ENCODE results near the gene NLGN2.

Gene NLGN2

DNA sequence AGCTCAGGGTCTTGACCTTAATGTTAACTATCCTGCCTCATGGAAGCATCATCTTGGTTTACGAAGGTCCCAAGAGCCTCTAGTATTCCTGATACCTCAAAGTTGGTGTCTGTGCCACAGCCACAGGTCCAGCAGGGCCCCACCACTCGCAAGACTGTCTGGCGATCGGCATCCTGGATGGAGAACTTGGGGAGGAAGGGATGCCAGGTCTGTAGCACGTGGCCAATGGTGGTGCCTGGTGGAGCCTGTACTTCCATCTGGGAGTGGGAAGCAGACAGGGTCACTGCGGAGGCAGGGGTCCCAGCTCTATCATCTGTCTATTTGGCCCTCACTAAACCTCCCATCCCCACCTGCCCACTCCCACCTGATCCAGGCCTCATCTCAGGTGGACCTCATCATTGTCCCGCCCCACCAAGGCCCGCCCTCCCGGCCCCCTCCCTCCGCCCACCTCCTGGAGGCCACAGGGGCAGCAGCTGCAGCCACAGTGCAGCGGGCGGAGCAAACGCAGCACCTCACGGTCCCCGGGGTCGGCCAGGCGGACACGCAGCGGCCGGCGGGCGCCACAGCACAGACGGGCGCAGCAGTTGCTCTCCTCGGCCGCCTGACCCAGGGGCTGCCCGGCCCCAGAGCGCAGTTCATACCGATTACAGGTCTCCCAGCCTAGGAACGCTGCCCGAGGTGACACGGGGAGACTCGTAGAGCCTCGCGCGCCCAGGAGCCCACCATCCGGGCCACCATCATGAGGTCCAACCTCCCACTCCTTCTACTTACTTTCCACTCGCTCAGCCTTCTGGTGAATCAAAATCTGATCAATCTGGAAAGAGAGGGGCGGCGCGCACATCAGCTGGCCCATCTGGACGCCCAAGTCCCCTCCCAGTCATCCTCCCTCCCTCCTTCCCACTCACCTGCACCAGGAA lies 14.7 kb upstream of the NLGN2 start:
- DNase-seq = no peak

DNA sequence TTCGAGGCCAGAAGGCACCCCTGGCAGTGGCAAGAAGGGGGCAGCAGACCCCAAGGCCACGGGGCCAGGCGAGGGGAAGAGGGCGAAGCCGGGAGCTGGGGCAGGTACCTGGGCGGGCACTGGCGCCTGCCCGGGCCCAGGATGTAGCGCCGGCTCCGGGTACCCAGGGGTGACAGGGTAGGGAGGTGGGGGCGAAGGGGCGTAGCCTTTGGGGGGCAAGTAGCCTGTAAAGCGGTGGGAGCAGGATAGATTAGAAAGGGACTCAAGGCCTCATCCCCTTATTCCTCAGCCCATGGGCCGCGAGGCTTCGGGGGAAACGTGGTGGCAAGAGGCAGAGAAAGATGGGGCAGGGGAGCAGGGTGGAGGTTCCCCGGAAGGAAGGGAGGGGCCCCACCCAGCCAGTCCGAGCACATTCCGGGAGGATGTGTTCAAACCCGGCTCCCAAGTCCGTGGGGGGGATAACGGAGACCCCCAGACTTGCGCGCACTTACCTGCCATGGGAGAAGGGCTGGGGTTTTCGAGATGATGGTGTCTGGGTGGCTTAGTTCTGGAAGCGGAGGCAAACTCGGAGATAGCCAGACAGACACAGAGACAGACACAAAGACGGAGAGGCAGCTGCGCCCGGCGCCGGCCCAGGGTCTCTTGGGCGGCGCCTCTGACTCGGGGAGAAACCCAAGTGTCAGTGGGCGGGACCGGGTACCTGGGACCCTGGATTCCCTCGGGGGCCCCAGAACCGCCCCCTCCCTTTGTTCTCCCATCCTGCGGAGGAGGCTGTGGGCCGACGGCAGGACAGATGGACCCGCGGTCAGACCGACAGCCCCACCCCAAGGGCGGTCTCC lies 13.8 kb upstream of the NLGN2 start:
- DNase-seq = no peak

DNA sequence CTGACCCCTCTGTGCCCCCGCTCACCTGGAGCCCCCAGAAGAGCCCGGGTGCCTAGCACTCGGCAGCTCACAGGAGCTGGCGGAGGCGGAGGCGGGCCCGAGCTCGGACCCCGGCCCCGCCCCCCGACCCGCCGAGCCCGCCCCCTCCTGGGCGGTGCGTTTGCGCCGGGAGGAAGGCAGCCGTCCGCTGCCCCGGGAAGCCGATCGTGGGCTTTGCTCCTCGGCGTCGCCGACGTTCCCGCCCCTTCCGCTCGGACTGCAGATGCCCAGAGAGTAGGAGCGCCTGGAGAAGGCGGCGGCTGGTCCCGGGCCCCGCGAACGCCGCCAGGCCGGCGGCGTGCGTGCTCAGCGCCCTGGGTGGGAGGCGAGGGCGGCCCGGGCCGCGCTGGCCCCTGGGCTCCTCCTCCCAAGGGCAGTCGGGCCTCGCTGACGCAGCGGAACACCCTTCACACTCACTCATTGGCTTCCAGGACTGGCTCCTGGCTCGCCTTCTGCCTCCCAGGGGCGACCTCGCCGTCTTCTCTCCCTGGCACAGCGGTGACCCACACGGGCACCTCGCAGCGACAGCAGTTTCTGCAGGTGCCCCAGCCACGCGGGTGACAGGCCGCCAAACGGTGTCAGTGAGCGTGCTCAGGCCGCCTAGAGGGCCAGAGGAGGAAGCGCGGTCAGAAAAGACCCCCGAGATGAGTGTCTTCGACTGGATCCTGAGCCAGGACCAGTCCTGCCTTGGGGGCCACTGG lies 13.0 kb upstream of the NLGN2 start, which contains the start of gene PLSCR3:
TSS of gene PLSCR3 (minus strand) at position 74 of the 740 bp plus-strand sequence. CDS start 415 bp downstream, outside the sequence.
- DNase-seq = peak; percentile 56 to 71

DNA sequence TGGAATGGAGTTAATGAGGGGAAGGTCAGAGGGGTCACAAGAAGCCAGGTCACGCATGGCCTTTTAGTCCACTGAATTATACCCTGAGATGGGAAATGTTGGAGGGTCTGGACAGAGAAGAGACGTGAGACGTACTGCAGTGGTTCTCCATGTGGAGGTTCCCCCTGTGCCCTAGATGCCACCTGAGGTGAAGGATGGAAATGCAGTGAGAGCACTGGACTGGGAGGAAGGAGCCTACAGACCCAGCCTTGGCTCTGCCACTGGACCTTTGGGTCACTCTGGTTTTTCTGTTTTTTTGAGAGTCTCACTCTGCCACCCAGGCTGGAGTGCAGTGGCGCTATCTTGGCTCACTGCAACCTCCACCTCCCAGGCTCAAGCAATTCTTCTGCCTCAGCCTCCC lies 11.5 kb upstream of the NLGN2 start:
- no peak for DNase-seq

DNA sequence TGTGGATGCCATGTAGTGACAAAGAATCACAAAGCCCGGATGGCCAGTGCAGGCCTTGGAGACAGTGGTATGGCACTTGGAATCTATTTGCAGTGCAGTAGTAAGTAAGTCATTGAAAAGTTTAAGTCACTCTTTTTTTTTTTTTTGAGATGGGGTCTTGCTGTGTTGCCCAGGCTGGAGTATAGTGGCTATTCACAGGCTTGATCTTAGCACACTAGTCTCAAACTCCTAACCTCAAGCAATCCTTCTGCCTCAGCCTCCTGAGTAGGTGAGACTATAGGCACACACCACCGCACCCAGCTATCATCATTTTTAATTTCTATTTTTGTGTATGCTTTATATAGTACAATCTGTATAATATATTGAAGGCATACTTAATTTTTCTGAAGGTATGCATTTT lies 9.0 kb upstream of the NLGN2 start:
- DNase-seq = no peak

DNA sequence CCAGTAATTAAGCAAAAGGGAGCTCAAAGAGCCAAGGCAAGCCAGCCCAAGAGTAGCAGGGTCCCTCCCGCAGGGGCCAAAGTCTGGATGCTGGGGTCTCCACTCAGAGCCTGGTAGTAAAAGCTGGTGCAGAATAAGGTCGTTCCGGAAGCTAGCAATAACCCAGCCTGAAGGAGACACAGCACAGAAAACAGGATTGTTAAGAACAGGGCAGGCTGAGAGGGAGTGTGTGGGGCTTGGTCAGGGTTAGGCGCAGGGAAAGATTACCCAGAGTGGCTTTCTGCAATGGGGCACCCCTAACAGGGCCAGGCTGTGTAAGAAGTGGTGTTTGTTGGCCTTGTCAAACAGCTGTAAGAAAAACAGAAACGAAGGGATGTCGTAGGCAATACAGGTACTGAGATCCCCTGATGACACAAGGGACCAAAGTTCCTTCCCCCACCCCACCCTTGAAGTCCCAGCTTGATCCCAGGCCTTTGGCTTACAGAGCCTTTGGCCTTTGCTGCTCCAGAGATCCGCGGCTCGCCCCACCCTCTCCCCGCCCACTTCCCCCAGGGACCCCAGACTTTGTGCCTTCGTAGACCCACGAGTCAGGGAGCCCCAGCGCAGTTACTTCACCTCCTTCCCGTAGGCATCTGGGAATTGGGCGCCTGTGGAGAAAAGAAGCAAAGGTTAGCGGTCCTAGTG lies 4.5 kb upstream of the NLGN2 start:
- DNase-seq = no peak

DNA sequence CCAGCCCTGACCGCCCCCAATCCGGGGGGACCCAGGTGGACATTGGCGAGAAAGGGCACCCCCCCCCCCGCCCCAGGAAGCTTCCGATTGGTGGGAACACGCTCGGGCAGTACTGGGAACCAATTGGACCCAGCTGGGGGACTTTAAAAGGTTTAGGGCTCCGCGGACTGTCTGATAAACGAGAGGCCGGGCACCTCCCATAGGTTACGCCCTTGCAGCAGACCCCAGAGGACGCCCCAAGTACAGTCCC lies 4.0 kb upstream of the NLGN2 start:
- no peak for DNase-seq

DNA sequence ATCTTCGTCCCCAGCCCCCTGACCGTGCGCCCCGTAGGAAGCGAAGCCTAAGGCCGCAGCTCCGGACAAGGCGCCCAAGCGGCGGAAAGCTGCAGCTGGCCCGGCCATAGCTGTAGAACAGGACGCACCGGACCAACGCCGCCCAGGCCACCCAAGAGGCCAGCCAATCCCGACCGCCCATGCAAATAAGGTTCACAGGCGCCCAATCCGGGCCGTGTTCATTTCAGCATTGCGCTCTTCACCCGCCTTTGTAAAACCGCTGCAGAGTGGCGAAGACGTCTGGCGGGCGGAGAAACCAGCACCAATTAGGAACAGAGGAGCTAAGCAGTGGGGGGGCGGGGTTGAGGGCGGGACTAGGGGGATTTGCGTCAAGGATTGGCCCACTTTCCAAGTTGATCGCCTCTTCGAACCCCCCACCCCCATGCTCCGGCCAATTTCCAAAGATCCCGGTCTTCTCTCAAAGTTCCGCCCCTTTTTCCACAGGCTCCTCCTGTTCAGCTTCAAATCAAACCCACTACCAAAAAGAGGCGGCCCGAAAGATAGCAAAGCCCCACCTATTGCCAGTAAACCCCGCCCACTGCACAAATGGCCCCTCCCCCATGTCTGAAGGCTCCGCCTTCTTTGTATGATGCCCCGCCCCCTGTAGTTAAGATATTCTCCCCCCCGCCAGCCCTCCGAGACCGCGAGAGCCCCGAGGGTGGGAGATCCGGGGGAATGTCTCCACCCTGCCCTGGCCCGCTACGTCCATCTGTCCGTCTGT lies 3.5 kb upstream of the NLGN2 start, which contains the start of gene TMEM256:
TSS of gene TMEM256 (minus strand) at position 121 of the 760 bp plus-strand sequence. CDS start at position 108, 13 bp downstream.
- DNase-seq = peak; percentile 95 to 96

DNA sequence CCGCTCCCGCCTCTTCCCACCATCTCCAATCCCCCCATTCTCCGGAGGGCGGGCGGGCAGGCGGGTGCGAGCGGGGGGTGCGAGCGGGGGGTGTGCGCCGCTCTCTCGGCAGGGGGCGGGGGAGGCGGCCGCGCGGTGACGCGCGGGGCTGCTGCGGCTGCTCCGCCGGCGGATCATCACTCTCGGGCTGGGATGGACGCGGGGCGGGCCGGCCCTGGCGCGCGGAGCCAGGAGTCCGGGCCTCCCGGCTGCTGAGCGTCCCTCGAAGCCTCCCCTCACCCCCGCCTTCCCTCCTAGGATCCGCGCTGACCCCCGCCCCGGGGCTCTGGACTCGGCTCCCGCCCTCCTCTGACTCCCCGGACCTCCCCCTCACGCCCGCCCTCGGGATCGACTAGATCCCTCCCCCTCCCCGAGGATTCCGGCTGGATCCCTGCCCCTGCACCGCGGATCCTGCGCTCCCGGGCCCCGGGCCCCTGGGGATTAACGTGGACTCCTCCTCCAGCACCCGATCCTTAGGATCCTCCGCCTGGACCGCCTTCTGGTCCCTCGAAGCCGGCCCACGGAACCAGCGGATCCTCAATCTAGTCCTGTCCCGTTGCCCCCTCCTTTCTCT lies 2.8 kb upstream of the NLGN2 start:
- DNase-seq = no peak

DNA sequence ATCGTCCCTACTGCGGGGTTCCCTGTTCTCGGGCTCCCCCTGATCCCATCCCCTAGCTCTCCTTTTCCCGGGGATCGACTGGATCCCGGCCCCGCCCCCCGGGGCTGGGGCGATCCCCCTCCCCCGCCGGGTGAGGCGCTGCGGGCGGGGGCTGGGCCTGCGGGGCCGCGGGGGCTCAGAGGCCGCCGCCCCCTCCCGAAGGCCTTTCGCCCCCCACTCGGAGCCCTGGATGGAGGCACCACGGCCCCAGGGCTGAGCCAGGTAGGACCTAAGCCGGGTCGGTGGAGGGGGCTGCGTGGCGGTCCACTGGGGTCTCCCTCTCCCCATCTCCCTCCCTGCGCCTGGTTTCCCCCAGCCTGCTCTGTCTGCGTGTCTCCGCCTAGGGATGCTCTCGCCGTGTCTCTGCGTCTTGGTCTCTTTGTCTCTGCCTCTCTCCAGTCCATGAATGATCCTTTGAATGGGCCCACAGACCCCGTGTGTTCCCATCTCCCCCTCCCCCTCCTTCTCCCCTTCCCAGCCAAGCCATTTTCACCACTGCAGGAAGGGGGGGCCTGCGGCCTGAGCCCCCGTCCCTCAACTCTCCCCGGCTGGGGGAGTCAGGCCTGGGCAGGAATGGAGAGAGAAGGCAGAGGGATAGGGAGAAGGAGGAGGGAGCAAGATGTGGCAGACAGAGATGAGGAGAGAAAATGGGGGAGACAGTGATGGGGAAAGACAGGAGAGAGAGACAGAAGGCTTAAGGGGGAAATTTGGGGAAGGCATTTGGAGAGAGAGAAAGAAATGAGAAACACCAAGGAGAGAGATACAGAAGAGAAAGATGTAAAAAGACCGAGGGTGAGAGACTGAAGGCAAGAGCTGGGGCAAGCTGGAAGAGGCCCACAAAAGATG lies 2.1 kb upstream of the NLGN2 start:
- DNase-seq = no peak

DNA sequence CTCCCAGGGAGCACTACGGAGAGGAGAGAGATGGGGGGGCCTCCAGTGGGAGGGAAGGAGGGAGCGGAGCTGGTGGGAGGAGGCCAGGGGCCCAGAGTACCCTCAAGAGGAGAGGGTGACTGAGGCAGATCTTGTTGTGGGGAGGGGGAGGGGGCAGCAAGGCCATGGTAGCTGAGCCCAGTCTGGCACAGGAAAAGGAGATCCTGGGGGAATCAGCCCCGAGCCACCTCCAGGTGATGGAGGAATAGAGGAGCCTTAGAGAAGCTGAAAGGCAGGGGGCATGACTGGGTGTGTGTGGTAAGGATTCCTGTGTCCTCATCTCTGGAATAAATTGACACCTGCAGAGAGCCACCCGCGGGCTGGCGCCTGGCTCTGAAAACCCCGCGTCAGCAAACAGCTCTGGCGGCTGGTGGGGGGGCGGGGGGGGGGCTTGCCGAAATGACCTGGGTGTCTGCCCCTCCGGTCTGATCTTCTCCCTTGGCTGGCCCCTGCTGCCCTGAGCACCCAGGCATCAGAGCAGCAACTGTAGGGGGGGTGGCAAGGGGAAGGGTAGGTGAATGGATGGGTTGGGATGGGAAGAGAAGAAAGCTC lies 1.3 kb upstream of the NLGN2 start:
- DNase-seq = no peak

DNA sequence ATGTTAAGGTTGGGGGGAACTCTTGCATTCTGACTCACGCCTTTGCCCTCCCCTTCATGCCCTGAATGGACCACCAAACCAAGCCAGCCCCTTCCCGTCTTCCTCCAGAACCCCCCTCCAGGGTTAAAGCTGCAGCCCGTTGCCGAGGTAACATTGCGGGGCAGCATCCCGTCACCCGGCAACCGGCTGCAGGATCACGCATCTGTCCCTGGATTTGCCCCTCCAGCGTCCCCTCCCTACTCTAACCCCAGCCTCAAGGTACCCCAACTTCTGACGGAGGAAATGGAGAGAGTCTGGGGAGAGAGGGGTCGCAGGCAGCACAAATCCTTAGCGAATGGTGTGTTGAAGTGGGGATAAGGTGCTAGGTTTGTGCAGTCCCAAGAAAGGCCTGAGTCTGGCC lies 563 bp upstream of the NLGN2 start:
- no peak for DNase-seq

DNA sequence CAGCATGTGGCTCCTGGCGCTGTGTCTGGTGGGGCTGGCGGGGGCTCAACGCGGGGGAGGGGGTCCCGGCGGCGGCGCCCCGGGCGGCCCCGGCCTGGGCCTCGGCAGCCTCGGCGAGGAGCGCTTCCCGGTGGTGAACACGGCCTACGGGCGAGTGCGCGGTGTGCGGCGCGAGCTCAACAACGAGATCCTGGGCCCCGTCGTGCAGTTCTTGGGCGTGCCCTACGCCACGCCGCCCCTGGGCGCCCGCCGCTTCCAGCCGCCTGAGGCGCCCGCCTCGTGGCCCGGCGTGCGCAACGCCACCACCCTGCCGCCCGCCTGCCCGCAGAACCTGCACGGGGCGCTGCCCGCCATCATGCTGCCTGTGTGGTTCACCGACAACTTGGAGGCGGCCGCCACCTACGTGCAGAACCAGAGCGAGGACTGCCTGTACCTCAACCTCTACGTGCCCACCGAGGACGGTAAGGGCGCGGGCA lies 645 bp downstream of the NLGN2 start:
- no peak for DNase-seq

DNA sequence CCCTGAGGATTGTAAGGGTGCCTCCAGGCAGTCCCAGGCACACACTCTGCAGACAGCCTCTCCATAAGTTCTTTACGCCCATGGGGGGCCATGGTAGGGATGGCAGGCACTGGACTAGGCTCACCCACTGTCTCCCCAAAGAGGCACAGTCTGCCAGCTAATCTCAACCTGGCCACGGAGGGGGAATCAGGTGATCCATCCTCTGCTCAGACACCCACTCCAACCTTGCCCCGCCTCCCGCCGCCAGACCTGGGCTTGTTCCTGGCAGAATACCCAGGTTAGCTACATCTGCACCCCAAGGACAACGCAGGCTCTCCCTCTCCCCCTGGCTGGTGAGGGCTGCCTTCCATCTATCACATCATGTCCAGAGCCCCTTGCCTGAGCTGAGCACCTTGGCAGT lies 1.2 kb downstream of the NLGN2 start:
- DNase-seq = no peak

DNA sequence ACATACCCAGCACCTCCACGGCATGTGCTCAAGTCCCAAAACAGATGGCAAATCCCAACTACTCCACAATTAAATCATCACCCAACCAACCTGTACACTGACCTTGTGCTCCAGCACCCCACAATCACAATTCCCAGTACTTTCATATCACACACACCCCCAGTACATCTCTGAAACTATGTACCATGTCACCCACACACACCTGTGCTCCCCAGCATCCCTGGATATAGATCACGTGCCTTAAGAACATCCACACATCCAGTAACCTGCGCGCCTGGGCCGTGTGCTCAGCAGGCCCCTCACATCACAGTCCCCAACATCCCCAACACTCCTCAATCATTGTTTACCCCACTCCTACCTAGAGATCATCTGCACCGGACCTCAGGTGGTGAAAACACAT lies 2.1 kb downstream of the NLGN2 start:
- DNase-seq = no peak

DNA sequence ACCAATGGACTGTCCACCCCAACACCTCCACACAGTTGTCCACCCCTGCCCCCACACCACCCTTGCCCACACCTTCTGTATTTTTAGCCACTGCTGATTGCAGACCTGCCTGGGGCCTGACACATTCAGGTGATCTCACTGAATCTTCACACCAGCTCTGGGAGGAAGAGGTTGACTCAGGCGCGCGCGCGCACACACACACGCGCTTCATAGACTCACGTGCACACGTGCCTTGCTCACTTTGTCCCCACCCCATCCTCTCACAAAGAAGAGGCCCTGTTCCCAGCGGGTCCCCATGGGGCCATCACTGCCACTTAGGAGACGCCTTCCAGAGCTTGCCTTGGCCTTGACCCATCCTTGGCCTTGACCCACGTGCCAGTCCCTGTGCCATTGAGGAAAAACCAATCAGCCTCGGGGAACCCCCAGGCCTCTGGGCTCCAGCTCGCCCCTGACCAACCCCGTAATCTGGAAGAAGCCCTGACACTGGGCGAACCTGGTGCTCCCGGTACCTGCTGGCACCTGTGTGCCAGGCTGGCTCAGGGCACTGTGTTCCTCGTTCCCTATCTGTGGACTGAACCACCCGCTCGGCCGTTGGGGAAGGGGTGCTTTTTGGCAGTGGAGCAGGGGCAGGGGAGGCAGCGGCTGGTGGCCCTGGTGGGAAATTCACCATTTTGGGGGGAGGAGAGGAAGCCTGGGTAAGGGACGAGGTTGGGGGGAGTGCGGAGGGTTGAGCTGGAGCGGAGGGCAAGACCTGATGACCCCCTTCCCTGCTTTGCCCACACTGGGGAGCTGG lies 3.2 kb downstream of the NLGN2 start:
- DNase-seq = no peak

DNA sequence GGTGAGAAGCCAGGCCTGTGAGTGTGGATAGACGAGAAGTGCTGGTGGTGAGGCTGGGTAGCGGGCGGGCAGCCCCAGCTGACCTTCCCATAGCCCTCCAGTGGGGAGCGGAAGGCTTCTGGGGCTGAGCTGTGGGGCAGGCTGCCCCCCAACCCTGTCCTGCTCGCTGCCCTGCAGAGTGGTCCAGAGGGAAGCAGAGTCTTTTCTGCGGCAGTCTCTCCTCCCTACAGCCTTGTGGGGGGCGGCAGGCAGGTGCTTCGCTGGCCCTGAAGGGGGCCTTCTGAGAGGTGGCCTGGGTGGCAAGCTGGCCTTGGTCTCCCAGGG lies 3.7 kb downstream of the NLGN2 start:
- DNase-seq = no peak

DNA sequence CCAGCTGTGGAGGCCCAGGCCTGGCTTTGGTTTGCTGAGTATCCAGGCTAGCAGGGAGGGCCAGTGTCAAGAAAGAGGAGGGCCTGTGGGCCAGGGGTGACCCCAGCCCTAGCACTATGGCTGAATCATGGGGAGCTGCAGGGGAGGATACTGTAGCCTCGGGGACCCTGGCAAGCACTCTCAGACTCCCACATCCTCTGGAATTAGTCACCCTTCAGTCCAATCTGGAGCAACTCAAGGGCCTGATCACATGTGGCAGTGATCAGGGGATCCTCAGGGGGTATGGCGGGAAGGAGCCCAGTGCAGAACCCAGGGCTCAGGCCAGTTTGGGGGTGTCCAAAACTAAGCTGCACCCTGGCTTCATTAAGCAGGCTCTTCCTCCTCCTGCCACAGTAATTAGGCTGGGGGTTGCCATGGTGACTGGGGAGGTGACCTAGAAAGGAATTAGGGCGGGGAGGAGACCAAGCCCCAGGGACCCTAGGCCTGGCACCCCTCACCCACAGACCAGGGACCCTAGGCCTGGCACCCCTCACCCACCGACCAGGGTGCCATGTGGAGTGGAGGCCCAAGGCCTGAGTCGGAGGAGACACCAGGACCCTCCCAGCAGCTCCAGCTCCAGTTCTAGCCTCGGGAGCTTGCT lies 5.8 kb downstream of the NLGN2 start:
- DNase-seq = no peak

DNA sequence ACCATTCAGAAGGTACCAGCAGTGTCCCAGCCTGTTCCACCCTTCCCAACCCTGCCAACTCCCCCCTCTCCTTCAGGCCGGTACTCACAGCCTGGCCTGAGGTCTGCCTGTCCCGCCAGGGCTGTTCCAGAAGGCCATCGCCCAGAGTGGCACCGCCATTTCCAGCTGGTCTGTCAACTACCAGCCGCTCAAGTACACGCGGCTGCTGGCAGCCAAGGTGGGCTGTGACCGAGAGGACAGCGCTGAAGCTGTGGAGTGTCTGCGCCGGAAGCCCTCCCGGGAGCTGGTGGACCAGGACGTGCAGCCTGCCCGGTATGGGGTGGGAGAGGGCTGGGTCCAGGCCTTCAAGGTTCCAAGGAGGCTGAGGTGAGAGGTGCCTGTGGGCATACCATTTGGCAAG lies 7.2 kb downstream of the NLGN2 start:
- no peak for DNase-seq

Data from NCI-H2081 (cell line).